Liver (tissue), 2 donors: ENCODE data around the gene PCNX2.
"Not testable (repeated sequence)": the region's sequence is repeated elsewhere in the genome, so short reads cannot be mapped to it uniquely, and the experiment has no call there.

Experiments
- CTCF ChIP-seq: fragments of 150-350 bp; IDR thresholded peaks from 2 replicates; pipeline ENCODE4 v1.5.1; 2017; ENCODE audit warnings: improper control_type of control experiment, low read depth, low read length; ENCODE audit not compliant: missing input control
- ZBTB33 ChIP-seq: IDR thresholded peaks from 2 replicates; pipeline ENCODE4 v1.6.1; 2016; ENCODE audit warnings: antibody characterized with exemption
- donor health status: healthy.

GRCh38 chr1:233107716-233108130 is 187.8 kb downstream of the PCNX2 start:
- TF ChIP-seq CTCF, ZBTB33: not testable (repeated sequence)
